Astrocyte (in vitro differentiated cells and primary cell): Measurements from ENCODE around the gene FANK1. TPM values are rescaled to one million over a fixed set of nuclear protein-coding genes. Genes with fewer than 3 reads are reported as not detected.
"Not testable (repeated sequence)": the region's sequence is repeated elsewhere in the genome, so short reads cannot be mapped to it uniquely, and the experiment has no call there.

Experiments used
- DNase-seq: peaks from one replicate; pipeline ENCODE4 v3.0.0-alpha.2; 2010; ENCODE audit warnings: low read depth
- FAIRE-seq: peaks from 2 replicates; lab custom pipeline; 2011; peaks lifted over from hg19 to GRCh38; lab: Jason Lieb, UNC
- H2AFZ ChIP-seq: 2 replicates; pipeline ENCODE4 v1.6.0; 2012; ENCODE audit warnings: low read depth, low read length, inconsistent platforms
- H3K27ac ChIP-seq: 2 replicates; pipeline ENCODE4 v1.5.1; 2011; ENCODE audit warnings: low read depth, low read length, inconsistent platforms
- H3K27me3 ChIP-seq: 2 replicates; pipeline ENCODE4 v1.6.0; 2011; ENCODE audit warnings: low read length, inconsistent platforms; ENCODE audit not compliant: insufficient read depth
- H3K36me3 ChIP-seq: 2 replicates; pipeline ENCODE4 v1.5.1; 2011; ENCODE audit warnings: low read length, inconsistent platforms; ENCODE audit not compliant: insufficient read depth
- H3K4me1 ChIP-seq: 2 replicates; pipeline ENCODE4 v1.5.1; 2011; ENCODE audit warnings: low read length, inconsistent platforms; ENCODE audit not compliant: insufficient read depth
- H3K4me2 ChIP-seq: 2 replicates; pipeline ENCODE4 v1.6.0; 2012; ENCODE audit warnings: low read length, inconsistent platforms
- H3K4me3 ChIP-seq: 2 replicates; pipeline ENCODE4 v1.5.1; 2011; ENCODE audit warnings: low read depth, mild to moderate bottlenecking, low read length, inconsistent platforms; ENCODE audit not compliant: insufficient read depth
- H3K79me2 ChIP-seq: 2 replicates; pipeline ENCODE4 v1.6.0; 2012; ENCODE audit warnings: mild to moderate bottlenecking, low read length, inconsistent platforms; ENCODE audit not compliant: insufficient read depth
- H3K9ac ChIP-seq: 2 replicates; pipeline ENCODE4 v1.6.0; 2012; ENCODE audit warnings: mild to moderate bottlenecking, low read length, inconsistent platforms
- H3K9me3 ChIP-seq: 2 replicates; pipeline ENCODE4 v1.5.1; 2012; ENCODE audit warnings: low read depth, mild to moderate bottlenecking, low read length, inconsistent platforms; ENCODE audit not compliant: insufficient read depth
- H4K20me1 ChIP-seq: 2 replicates; pipeline ENCODE4 v1.6.0; 2012; ENCODE audit warnings: low read length, inconsistent platforms; ENCODE audit not compliant: insufficient read depth
- H3K27ac Mint-ChIP-seq: one replicate; pipeline ENCODE4 v1.8.0; 2021; ENCODE audit warnings: mild to moderate bottlenecking, mixed read lengths; ENCODE audit not compliant: unreplicated experiment
- H3K27me3 Mint-ChIP-seq: one replicate; pipeline ENCODE4 v1.8.0; 2021; ENCODE audit warnings: low read depth, mixed read lengths; ENCODE audit not compliant: unreplicated experiment
- H3K36me3 Mint-ChIP-seq: one replicate; pipeline ENCODE4 v1.8.0; 2021; ENCODE audit warnings: low read depth, mixed read lengths; ENCODE audit not compliant: unreplicated experiment
- H3K4me1 Mint-ChIP-seq: one replicate; pipeline ENCODE4 v1.8.0; 2021; ENCODE audit warnings: low read depth, mixed read lengths; ENCODE audit not compliant: unreplicated experiment
- H3K4me3 Mint-ChIP-seq: one replicate; pipeline ENCODE4 v1.8.0; 2021; ENCODE audit warnings: mild to moderate bottlenecking, moderate library complexity, mixed read lengths; ENCODE audit not compliant: unreplicated experiment
- H3K9me3 Mint-ChIP-seq: one replicate; pipeline ENCODE4 v1.8.0; 2021; ENCODE audit warnings: mild to moderate bottlenecking, mixed read lengths; ENCODE audit not compliant: unreplicated experiment
- CTCF ChIP-seq: IDR thresholded peaks from 2 replicates; pipeline ENCODE4 v1.5.1; 2011; ENCODE audit warnings: low read depth, mild to moderate bottlenecking, inconsistent platforms, low read length, moderate library complexity; ENCODE audit not compliant: insufficient read depth
- EZH2 ChIP-seq: IDR thresholded peaks from 2 replicates; pipeline ENCODE4 v1.6.1; 2012; ENCODE audit warnings: mild to moderate bottlenecking, low read length, inconsistent platforms; ENCODE audit not compliant: insufficient read depth
- total RNA-seq: library from RNA; stranded (reverse); gene quantifications from 2 replicates; pipeline ENCODE4 v1.2.1, GENCODE V29; 2021

FANK1 gene
- total RNA-seq, 1 donor from 2014 or later: 9.7 TPM

- H3K4me1 ChIP-seq: no peaks in the 10 kb centered on the region
- no peaks in the 10 kb centered on the region for H4K20me1 ChIP-seq
- H3K27me3 Mint-ChIP-seq: no peaks in the 10 kb centered on the region
- H3K27ac Mint-ChIP-seq: no peak overlapping the region
- H3K79me2 ChIP-seq: no peaks in the 10 kb centered on the region
- no peak overlapping the region for H2AFZ ChIP-seq
- FAIRE-seq: no peak
- H3K36me3 Mint-ChIP-seq: no peaks in the 10 kb centered on the region
- no peak for TF ChIP-seq CTCF
- no peak for TF ChIP-seq EZH2
- H3K27me3 ChIP-seq: no peaks in the 10 kb centered on the region
- no peak overlapping the region for H3K9ac ChIP-seq
- H3K4me3 Mint-ChIP-seq: no peak overlapping the region
- no peak overlapping the region for H3K4me3 ChIP-seq
- H3K27ac ChIP-seq: no peak overlapping the region
- H3K36me3 ChIP-seq: no peaks in the 10 kb centered on the region
- peaks cover 5% of the 10 kb centered on the region for H3K4me1 Mint-ChIP-seq
- H3K4me2 ChIP-seq: no peak overlapping the region
- peaks cover 9% of the 10 kb centered on the region for H3K9me3 Mint-ChIP-seq
- no peak for DNase-seq
- no peaks in the 10 kb centered on the region for H3K9me3 ChIP-seq
These were observed 65.8 kb downstream of the FANK1 start for GRCh38 chr10:125962200-125962599.

DNA sequence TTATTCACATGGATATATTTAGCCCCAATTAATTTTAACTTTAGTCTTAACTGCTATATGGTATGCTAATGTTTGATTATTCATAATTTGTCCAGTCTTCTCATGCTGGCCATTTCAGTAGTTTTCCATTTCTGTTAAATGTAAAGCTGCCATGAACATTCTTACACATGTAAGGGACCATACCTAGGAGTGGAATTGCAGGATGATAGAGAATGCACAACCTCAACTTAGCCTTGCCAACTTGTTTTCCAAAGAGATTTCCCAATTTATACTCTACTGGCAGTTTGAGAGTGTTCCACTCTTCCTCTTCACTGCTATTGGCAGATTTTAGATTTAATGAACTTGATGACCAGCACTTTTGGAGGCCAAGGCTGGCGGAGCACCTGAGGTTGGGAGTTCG, 68.2 kb downstream of the FANK1 start:
- TF ChIP-seq EZH2: no peak
- no peak for TF ChIP-seq CTCF
- H4K20me1 ChIP-seq: no peaks in the 10 kb centered on the region
- H3K9me3 Mint-ChIP-seq: peaks cover 9% of the 10 kb centered on the region
- no peak overlapping the region for H3K4me2 ChIP-seq
- H3K4me3 Mint-ChIP-seq: no peak overlapping the region
- H3K36me3 ChIP-seq: no peaks in the 10 kb centered on the region
- H3K27me3 ChIP-seq: no peaks in the 10 kb centered on the region
- no peak overlapping the region for H2AFZ ChIP-seq
- DNase-seq: no peak
- H3K36me3 Mint-ChIP-seq: no peaks in the 10 kb centered on the region
- no peaks in the 10 kb centered on the region for H3K4me1 ChIP-seq
- peaks cover 3% of the 10 kb centered on the region for H3K4me1 Mint-ChIP-seq
- no peak for FAIRE-seq
- H3K4me3 ChIP-seq: no peak overlapping the region
- H3K79me2 ChIP-seq: no peaks in the 10 kb centered on the region
- no peaks in the 10 kb centered on the region for H3K9me3 ChIP-seq
- H3K27ac Mint-ChIP-seq: no peak overlapping the region
- no peaks in the 10 kb centered on the region for H3K27me3 Mint-ChIP-seq
- no peak overlapping the region for H3K9ac ChIP-seq
- H3K27ac ChIP-seq: no peak overlapping the region

DNA sequence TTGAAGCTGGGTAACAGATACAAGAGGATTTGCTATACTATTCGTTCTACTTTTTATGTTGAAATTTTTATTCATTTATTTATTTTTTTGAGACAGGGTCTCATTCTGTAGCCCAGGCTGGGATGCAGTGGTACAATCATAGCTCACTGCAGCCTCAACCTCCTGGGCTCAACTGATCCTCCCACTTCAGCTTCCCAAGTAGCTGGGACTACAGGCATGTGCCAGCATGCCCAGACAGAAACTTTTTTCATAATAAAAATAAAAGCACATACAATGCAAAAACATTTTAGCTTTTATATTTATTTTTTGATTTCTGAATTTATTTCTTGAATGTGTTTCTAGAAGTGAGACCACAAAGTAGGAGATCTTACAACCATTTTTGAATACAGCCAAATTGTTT, 71.2 kb downstream of the FANK1 start:
- no peak overlapping the region for H3K4me3 Mint-ChIP-seq
- peaks cover 3% of the 10 kb centered on the region for H3K36me3 Mint-ChIP-seq
- H3K9me3 Mint-ChIP-seq: no peaks in the 10 kb centered on the region
- no peaks in the 10 kb centered on the region for H4K20me1 ChIP-seq
- TF ChIP-seq EZH2: no peak
- TF ChIP-seq CTCF: no peak
- H3K9me3 ChIP-seq: no peaks in the 10 kb centered on the region
- no peak overlapping the region for H3K4me3 ChIP-seq
- H3K27me3 Mint-ChIP-seq: no peaks in the 10 kb centered on the region
- H3K9ac ChIP-seq: no peak overlapping the region
- H3K79me2 ChIP-seq: no peaks in the 10 kb centered on the region
- no peaks in the 10 kb centered on the region for H3K4me1 Mint-ChIP-seq
- FAIRE-seq: no peak
- no peaks in the 10 kb centered on the region for H3K36me3 ChIP-seq
- H3K4me1 ChIP-seq: peaks cover 1% of the 10 kb centered on the region
- H3K27ac Mint-ChIP-seq: no peak overlapping the region
- no peak overlapping the region for H3K27ac ChIP-seq
- no peaks in the 10 kb centered on the region for H3K27me3 ChIP-seq
- H2AFZ ChIP-seq: no peak overlapping the region
- DNase-seq: no peak
- no peak overlapping the region for H3K4me2 ChIP-seq

- not testable (repeated sequence) for FAIRE-seq, H3K27me3 ChIP-seq, H3K9ac ChIP-seq, H3K36me3 ChIP-seq, H2AFZ ChIP-seq, H3K27ac ChIP-seq, H3K9me3 Mint-ChIP-seq, H3K36me3 Mint-ChIP-seq, DNase-seq, H3K4me3 ChIP-seq, H3K9me3 ChIP-seq, H3K4me2 ChIP-seq, H4K20me1 ChIP-seq, H3K79me2 ChIP-seq, H3K27me3 Mint-ChIP-seq, H3K4me3 Mint-ChIP-seq, H3K27ac Mint-ChIP-seq
- peaks cover 13% of the 10 kb centered on the region for H3K4me1 Mint-ChIP-seq
- peaks cover 15% of the 10 kb centered on the region for H3K4me1 ChIP-seq
These were observed 73.8 kb downstream of the FANK1 start for GRCh38 chr10:125970077-125970630.
